SK-N-SH (cell line): Measurements from ENCODE around the gene CLTCL1. TPM values are rescaled to one million over a fixed set of nuclear protein-coding genes. Genes with fewer than 3 reads are reported as not detected.

Source experiments
- CTCF ChIA-PET: fragments of 300-600, 350-600 bp; formaldehyde crosslinking; extraction: SDS; loops from one replicate; lab custom pipeline; 2021; lab: Yijun Ruan, JAX
- POLR2A ChIA-PET: fragments of 350-600 bp; sonication (Branson Sonifier 250); formaldehyde crosslinking; extraction: SDS; loops from one replicate; lab custom pipeline; 2020; ENCODE audit warnings: antibody characterized with exemption, inconsistent platforms; lab: Yijun Ruan, JAX
- DNase-seq: peaks from one replicate; pipeline ENCODE4 v3.0.0; 2012
- H2AFZ ChIP-seq: fragments of 200-600 bp; sonication (generic); 2 replicates; pipeline ENCODE4 v1.8.1; 2016; ENCODE audit warnings: antibody characterized with exemption, mild to moderate bottlenecking, low read depth
- H3F3A ChIP-seq: fragments of 200-600 bp; sonication (generic); replicated peaks from 2 replicates; pipeline ENCODE3; 2016; ENCODE audit warnings: antibody characterized with exemption, mild to moderate bottlenecking; ENCODE audit not compliant: insufficient read depth
- H3K27ac ChIP-seq, 2 experiments: fragments of 200-500 bp in 1 of 2; fragments of 200-600 bp in 1 of 2; sonication (Bioruptor generic) in 1 of 2; sonication (generic), shearing (Covaris generic) in 1 of 2; 2 replicates each; pipeline versions ENCODE4 v1.5.1 to v1.6.1; 2014 to 2016; ENCODE audit warnings: low read depth in 2 of 2, inconsistent platforms in 1 of 2, low read length in 1 of 2, mild to moderate bottlenecking in 1 of 2, mixed read lengths in 1 of 2
- H3K27me3 ChIP-seq: fragments of 200-600 bp; sonication (generic), shearing (Covaris generic); 2 replicates; pipeline ENCODE4 v1.6.1; 2016; ENCODE audit warnings: mixed run types; ENCODE audit not compliant: insufficient read depth
- H3K36me3 ChIP-seq, 2 experiments: fragments of 200-500 bp in 1 of 2; fragments of 200-600 bp in 1 of 2; sonication (Bioruptor generic) in 1 of 2; sonication (generic) in 1 of 2; replicated peaks in 1 of 2; 2 replicates each; pipeline versions ENCODE3 to v1.5.1; 2014 to 2016; ENCODE audit warnings: low read length in 1 of 2, mild to moderate bottlenecking in 1 of 2; ENCODE audit not compliant: insufficient read depth in 2 of 2, control insufficient read depth in 1 of 2
- H3K4me1 ChIP-seq, 2 experiments: fragments of 200-500 bp in 1 of 2; fragments of 200-600 bp in 1 of 2; sonication (Bioruptor generic) in 1 of 2; sonication (generic), shearing (Covaris generic) in 1 of 2; 2 replicates each; pipeline versions ENCODE4 v1.5.1 to v1.6.1; 2014 to 2016; ENCODE audit warnings: low read depth in 1 of 2, low read length in 1 of 2, mixed run types in 1 of 2; ENCODE audit not compliant: insufficient read depth in 2 of 2, control insufficient read depth in 1 of 2
- H3K4me2 ChIP-seq: fragments of 200-600 bp; sonication (generic), shearing (Covaris generic); 2 replicates; pipeline ENCODE4 v1.6.1; 2017; ENCODE audit warnings: mixed run types
- H3K4me3 ChIP-seq, 2 experiments: fragments of 200-500 bp in 1 of 2; fragments of 200-600 bp in 1 of 2; sonication (Bioruptor generic) in 1 of 2; sonication (generic), shearing (Covaris generic) in 1 of 2; 2 replicates each; pipeline versions ENCODE4 v1.5.1 to v1.8.1; 2014 to 2016; ENCODE audit warnings: low read depth in 2 of 2, inconsistent platforms in 1 of 2, low read length in 1 of 2, mild to moderate bottlenecking in 1 of 2, mixed read lengths in 1 of 2, moderate library complexity in 1 of 2
- H3K79me2 ChIP-seq: fragments of 200-600 bp; sonication (generic); 2 replicates; pipeline ENCODE4 v1.8.1; 2017; ENCODE audit warnings: mild to moderate bottlenecking; ENCODE audit not compliant: insufficient read depth
- H3K9ac ChIP-seq: fragments of 200-600 bp; sonication (generic); 2 replicates; pipeline ENCODE4 v1.6.1; 2017; ENCODE audit warnings: mixed run types
- H3K9me2 ChIP-seq: fragments of 200-600 bp; sonication (generic); 2 replicates; pipeline ENCODE4 v1.6.1; 2017; ENCODE audit warnings: mixed run types
- H3K9me3 ChIP-seq: fragments of 200-600 bp; sonication (generic); 2 replicates; pipeline ENCODE4 v1.6.1; 2017; ENCODE audit warnings: mixed run types, mild to moderate bottlenecking, moderate library complexity
- H4K20me1 ChIP-seq: fragments of 200-600 bp; sonication (generic); 2 replicates; pipeline ENCODE4 v1.6.1; 2017; ENCODE audit warnings: mild to moderate bottlenecking, mixed run types; ENCODE audit not compliant: insufficient read depth
- CHD2 ChIP-seq: fragments of 150-350 bp; IDR thresholded peaks from 2 replicates; pipeline ENCODE4 v1.6.1; 2018; ENCODE audit warnings: low read length; ENCODE audit not compliant: partially characterized antibody
- CTCF ChIP-seq: fragments of 200-600 bp; sonication (generic); IDR thresholded peaks from 2 replicates; pipeline ENCODE4 v1.6.1; 2017; ENCODE audit warnings: antibody characterized with exemption, mild to moderate bottlenecking, moderate library complexity
- ELF1 ChIP-seq: IDR thresholded peaks from 2 replicates; pipeline ENCODE4 v1.4.0; 2012
- FOSL2 ChIP-seq: IDR thresholded peaks from 2 replicates; pipeline ENCODE4 v1.4.0; 2012; ENCODE audit warnings: low read depth, mild to moderate bottlenecking, moderate library complexity, borderline replicate concordance
- FOXM1 ChIP-seq: IDR thresholded peaks from 2 replicates; pipeline ENCODE4 v1.4.0; 2012; ENCODE audit warnings: low read depth, mild to moderate bottlenecking
- GATA2 ChIP-seq: sonication (generic); formaldehyde crosslinking; IDR thresholded peaks from 2 replicates; pipeline ENCODE4 v1.5.0; 2020; ENCODE audit warnings: mild to moderate bottlenecking, missing genetic modification reagents
- NRF1 ChIP-seq: IDR thresholded peaks from 2 replicates; pipeline ENCODE4 v1.6.1; 2012; ENCODE audit warnings: low read depth, mild to moderate bottlenecking, low read length
- PBX3 ChIP-seq: IDR thresholded peaks from 2 replicates; pipeline ENCODE4; 2012
- POLR2AphosphoS5 ChIP-seq: IDR thresholded peaks from 2 replicates; pipeline ENCODE4 v1.6.1; 2012; ENCODE audit warnings: low read depth, low read length
- REST ChIP-seq: IDR thresholded peaks from 2 replicates; pipeline ENCODE4 v1.6.1; 2012; ENCODE audit warnings: mild to moderate bottlenecking, low read depth, low read length, moderate library complexity
- RXRA ChIP-seq: IDR thresholded peaks from 2 replicates; pipeline ENCODE4 v1.4.0; 2012; ENCODE audit warnings: low read depth, mild to moderate bottlenecking, borderline replicate concordance
- SIN3A ChIP-seq: IDR thresholded peaks from 2 replicates; pipeline ENCODE4 v1.6.1; 2012; ENCODE audit warnings: low read depth, mild to moderate bottlenecking, low read length, moderate library complexity, borderline replicate concordance
- TCF12 ChIP-seq: IDR thresholded peaks from 2 replicates; pipeline ENCODE4 v1.4.0; 2012
- TEAD4 ChIP-seq: IDR thresholded peaks from 2 replicates; pipeline ENCODE4 v1.4.0; 2012; ENCODE audit warnings: mild to moderate bottlenecking, borderline replicate concordance; ENCODE audit not compliant: insufficient read depth
- USF1 ChIP-seq: IDR thresholded peaks from 2 replicates; pipeline ENCODE4 v1.4.0; 2012; ENCODE audit warnings: low read depth, borderline replicate concordance
- ZBTB33 ChIP-seq: IDR thresholded peaks from 2 replicates; pipeline ENCODE4 v1.4.0; 2012; ENCODE audit warnings: low read depth, borderline replicate concordance
- WGBS: methylation state at CpG from one replicate; pipeline ENCODE4 v1.1.6; 2017; ENCODE audit warnings: low lambda C conversion rate; 5-methylcytosine and 5-hydroxymethylcytosine counted together
- polyA plus RNA-seq, 3 experiments: library from polyadenylated mRNA; depleted of rRNA; stranded (reverse); fragments of >200 nt; gene quantifications; 2 replicates each; pipeline ENCODE4 v1.2.3, GENCODE V29; 2012

CLTCL1 gene
- polyA plus RNA-seq, 1 of the 3 experiments (the other 2 are of a cell fraction): 6.7 TPM

- no peak for TF ChIP-seq CTCF
- TF ChIP-seq GATA2 (CRISPR knock-in tag): no peak
Measured at GRCh38 chr22:19244600-19245352, 46.7 kb downstream of the CLTCL1 start (continued).

- Histone ChIP-seq H3K27ac (no peak overlapping the region), H3K9me3 (no peaks in the 10 kb centered on the region), H4K20me1 (no peaks in the 10 kb centered on the region), H2AFZ (no peak overlapping the region), H3K4me3 (no peak overlapping the region), H3K9ac (no peak overlapping the region), H3K9me2 (no peaks in the 10 kb centered on the region), H3K27me3 (no peaks in the 10 kb centered on the region), H3K4me2 (no peak overlapping the region), H3K79me2 (no peaks in the 10 kb centered on the region), H3K36me3 (peaks cover 2 to 8% of the 10 kb centered on the region in 2 experiments), H3F3A (no peaks in the 10 kb centered on the region), H3K4me1 (no peaks in the 10 kb centered on the region)
- 95% methylated on average over 4 of the region's 4 CpGs for WGBS
- ChIA-PET POLR2A (no interaction called here), CTCF (no interaction called here)
- TF ChIP-seq ELF1 (no peak), RXRA (no peak), FOXM1 (no peak), GATA2 (CRISPR knock-in tag) (no peak), ZBTB33 (no peak), PBX3 (no peak), CTCF (no peak), USF1 (no peak), FOSL2 (no peak), CHD2 (no peak), TEAD4 (no peak), POLR2AphosphoS5 (no peak), TCF12 (no peak), REST (no peak), SIN3A (no peak), NRF1 (no peak)
- no peak for DNase-seq
Measured at GRCh38 chr22:19242699-19243098, 48.8 kb downstream of the CLTCL1 start.
